ENCODE results near the gene PDZD4.

The PDZD4 gene

GRCh38 chrX:153776120-153776599 lies 54.2 kb downstream of the PDZD4 start:
- H3K27me3 ChIP-seq (ENCODE audit: insufficient read depth, low read depth, severe bottlenecking): peaks cover 23% of the 10 kb centered on the region
- H3K9me3 ChIP-seq (ENCODE audit: severe bottlenecking): no peaks in the 10 kb centered on the region
- H3K27ac ChIP-seq: no peak overlapping the region
- TF ChIP-seq CTCF (IDR thresholded peaks at IDR 0.05; ENCODE audit: low read depth, low read length): no peak
- no peaks in the 10 kb centered on the region; the same call in 1 of the 2 replicates for H3K36me3 ChIP-seq
- no peak overlapping the region for H3K4me3 ChIP-seq (ENCODE audit: low read depth, low read length)
- DNase-seq: no peak

- Histone ChIP-seq H3K9me3 (ENCODE audit: severe bottlenecking) (no peaks in the 10 kb centered on the region), H3K36me3 (no peaks in the 10 kb centered on the region), H3K27me3 (ENCODE audit: insufficient read depth, low read depth, severe bottlenecking) (peaks cover 24% of the 10 kb centered on the region), H3K27ac (no peak overlapping the region), H3K4me3 (ENCODE audit: low read depth, low read length) (no peak overlapping the region)
- no peak for DNase-seq
- TF ChIP-seq CTCF (IDR thresholded peaks at IDR 0.05; ENCODE audit: low read depth, low read length): no peak
These were observed 54.8 kb downstream of the PDZD4 start for GRCh38 chrX:153775293-153776119.

GRCh38 chrX:153774576-153775292 lies 55.6 kb downstream of the PDZD4 start:
- DNase-seq: no peak
- Histone ChIP-seq H3K27me3 (ENCODE audit: insufficient read depth, low read depth, severe bottlenecking) (peaks cover 28% of the 10 kb centered on the region), H3K36me3 (no peaks in the 10 kb centered on the region), H3K4me3 (ENCODE audit: low read depth, low read length) (no peak overlapping the region), H3K27ac (no peak overlapping the region), H3K9me3 (ENCODE audit: severe bottlenecking) (no peaks in the 10 kb centered on the region)
- TF ChIP-seq CTCF (IDR thresholded peaks at IDR 0.05; ENCODE audit: low read depth, low read length): no peak

GRCh38 chrX:153773741-153774575 lies 56.4 kb downstream of the PDZD4 start:
- no peak overlapping the region for H3K27ac ChIP-seq
- no peak for DNase-seq
- no peak overlapping the region for H3K4me3 ChIP-seq (ENCODE audit: low read depth, low read length)
- H3K36me3 ChIP-seq: no peaks in the 10 kb centered on the region
- TF ChIP-seq CTCF (IDR thresholded peaks at IDR 0.05; ENCODE audit: low read depth, low read length): no peak
- no peaks in the 10 kb centered on the region for H3K9me3 ChIP-seq (ENCODE audit: severe bottlenecking)
- peaks cover 28% of the 10 kb centered on the region for H3K27me3 ChIP-seq (ENCODE audit: insufficient read depth, low read depth, severe bottlenecking)

- Histone ChIP-seq H3K36me3 (no peaks in the 10 kb centered on the region), H3K4me3 (ENCODE audit: low read depth, low read length) (no peak overlapping the region), H3K9me3 (ENCODE audit: severe bottlenecking) (no peaks in the 10 kb centered on the region), H3K27me3 (ENCODE audit: insufficient read depth, low read depth, severe bottlenecking) (peaks cover 25% of the 10 kb centered on the region), H3K27ac (no peak overlapping the region)
- no peak for DNase-seq
- TF ChIP-seq CTCF (IDR thresholded peaks at IDR 0.05; ENCODE audit: low read depth, low read length): no peak
These were observed 57.1 kb downstream of the PDZD4 start for GRCh38 chrX:153773218-153773611.
